Measurements from ENCODE around the gene TMC7.

DNA sequence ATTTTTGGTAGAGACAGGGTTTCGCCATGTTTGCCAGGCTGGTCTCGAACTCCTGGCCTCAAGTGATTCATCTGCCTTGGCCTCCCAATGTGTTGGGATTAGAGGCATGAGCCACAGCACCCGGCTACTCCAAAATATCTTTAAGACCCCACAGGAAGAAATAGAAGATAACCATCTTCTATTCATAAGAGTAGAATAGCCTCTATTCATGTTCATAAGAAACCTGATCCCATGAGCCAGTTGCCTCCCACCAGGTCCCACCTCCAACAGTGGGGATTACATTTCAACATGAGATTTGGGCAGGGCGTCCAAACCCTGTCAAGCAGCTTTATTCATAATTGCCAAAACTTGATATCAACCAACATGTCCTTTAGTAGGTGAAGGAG lies 13.9 kb upstream of the TMC7 start:
- TF ChIP-seq ATF1 (CRISPR knock-in tag; IDR thresholded peaks at IDR 0.05), result no peak
- no peak for TF ChIP-seq ATF1 (tag; IDR thresholded peaks at IDR 0.05)
- TF ChIP-seq GABPB1 (CRISPR knock-in tag; IDR thresholded peaks at IDR 0.05), result no peak
- no peak for TF ChIP-seq NR2C2 (CRISPR knock-in tag; IDR thresholded peaks at IDR 0.05)
- no peak for TF ChIP-seq NR2C2 (tag; IDR thresholded peaks at IDR 0.05)
- TF ChIP-seq POLR2AphosphoS5 (IDR thresholded peaks at IDR 0.05; ENCODE audit: control insufficient read depth, insufficient read depth, low read depth, low read length), result no peak
- no peak for TF ChIP-seq PTTG1 (tag; IDR thresholded peaks at IDR 0.05; ENCODE audit: low read depth)
- no peak for TF ChIP-seq SETDB1 (IDR thresholded peaks at IDR 0.05; ENCODE audit: low read length)
- TF ChIP-seq L3MBTL2 (IDR thresholded peaks at IDR 0.05), result no peak

Measured in K562 (cell line).